RWPE2 (cell line): Measurements from ENCODE around the gene SCN3A.
A peak's percentile ranks its signal among the peaks of the same experiment; 100 is the strongest.

Experiments used
- ATAC-seq: fragments of 200-7000 bp; cut with Tn5 transposase; 3 replicates; pipeline ENCODE4 v1.9.1; 2021; ENCODE audit warnings: low read depth
- DNase-seq: peaks from one replicate; pipeline ENCODE4 v3.0.0-alpha.2; 2020; ENCODE audit warnings: low spot score
- H3K27ac ChIP-seq: fragments of 450-650 bp; 2 replicates; pipeline ENCODE4 v1.5.1; 2017; ENCODE audit warnings: mild to moderate bottlenecking; ENCODE audit not compliant: poor library complexity, severe bottlenecking
- H3K27me3 ChIP-seq: fragments of 250-450 bp; sonication (Bioruptor Pico); 2 replicates; pipeline ENCODE4 v1.5.1; 2021; ENCODE audit warnings: mild to moderate bottlenecking, moderate library complexity; ENCODE audit not compliant: insufficient read depth, poor library complexity, severe bottlenecking
- H3K36me3 ChIP-seq: fragments of 250-450 bp; sonication (Bioruptor Pico); 2 replicates; pipeline ENCODE4 v1.5.1; 2020; ENCODE audit warnings: low read depth, mild to moderate bottlenecking, moderate library complexity
- H3K4me1 ChIP-seq: fragments of 250-450 bp; sonication (Bioruptor Pico); 2 replicates; pipeline ENCODE4 v1.5.1; 2021; ENCODE audit warnings: mild to moderate bottlenecking, moderate library complexity; ENCODE audit not compliant: insufficient read depth, poor library complexity, severe bottlenecking
- H3K4me3 ChIP-seq: fragments of 250-450 bp; sonication (Bioruptor Pico); 2 replicates; pipeline ENCODE4 v1.5.1; 2021; ENCODE audit warnings: mild to moderate bottlenecking, moderate library complexity; ENCODE audit not compliant: severe bottlenecking
- H3K9me3 ChIP-seq: fragments of 250-450 bp; sonication (Bioruptor Pico); 2 replicates; pipeline ENCODE4 v1.5.1; 2021; ENCODE audit warnings: mild to moderate bottlenecking, moderate library complexity; ENCODE audit not compliant: severe bottlenecking
- CTCF ChIP-seq: fragments of 450-650 bp; IDR thresholded peaks from one replicate; pipeline ENCODE4 v1.5.1; 2017; ENCODE audit warnings: mild to moderate bottlenecking, moderate library complexity; ENCODE audit not compliant: poor library complexity, severe bottlenecking

Gene SCN3A

GRCh38 chr2:165245081-165245793, 41.4 kb upstream of the SCN3A start:
- TF ChIP-seq CTCF: no peak

GRCh38 chr2:165240916-165241315, 37.1 kb upstream of the SCN3A start:
- no peak overlapping the region for H3K4me3 ChIP-seq
- no peaks in the 10 kb centered on the region for H3K36me3 ChIP-seq
- ATAC-seq (no peak), DNase-seq (no peak)
- TF ChIP-seq CTCF: no peak
- H3K27ac ChIP-seq: no peak overlapping the region
- no peaks in the 10 kb centered on the region for H3K27me3 ChIP-seq
- no peaks in the 10 kb centered on the region for H3K4me1 ChIP-seq
- H3K9me3 ChIP-seq: no peaks in the 10 kb centered on the region

More at GRCh38 chr2:165245081-165245793, 41.4 kb upstream of the SCN3A start:
- Histone ChIP-seq H3K4me1 (no peaks in the 10 kb centered on the region), H3K27me3 (no peaks in the 10 kb centered on the region), H3K27ac (no peak overlapping the region), H3K4me3 (no peak overlapping the region), H3K9me3 (no peaks in the 10 kb centered on the region), H3K36me3 (no peaks in the 10 kb centered on the region)
- no peak for DNase-seq
- no peak for ATAC-seq

- Histone ChIP-seq H3K4me3 (no peak overlapping the region), H3K36me3 (no peaks in the 10 kb centered on the region), H3K9me3 (no peaks in the 10 kb centered on the region), H3K27ac (no peak overlapping the region), H3K4me1 (no peaks in the 10 kb centered on the region), H3K27me3 (no peaks in the 10 kb centered on the region)
- ATAC-seq (no peak), DNase-seq (no peak)
- no peak for TF ChIP-seq CTCF
These were observed 36.1 kb upstream of the SCN3A start for GRCh38 chr2:165239856-165240515.

- Histone ChIP-seq H3K9me3 (no peaks in the 10 kb centered on the region), H3K36me3 (no peaks in the 10 kb centered on the region), H3K27ac (no peak within 1 kb of the TSS), H3K27me3 (no peaks in the 10 kb centered on the region), H3K4me1 (no peaks in the 10 kb centered on the region), H3K4me3 (no peak within 1 kb of the TSS)
- ATAC-seq: peak; percentile 45; the same call in 1 of the 3 replicates
- no peak for DNase-seq
- TF ChIP-seq CTCF: peak; percentile 80
These were observed 35.4 kb upstream of the SCN3A start, which contains the start of gene SCN2A for GRCh38 chr2:165239230-165239629. Gene SCN2A (plus strand): TSS chr2:165239414. CDS start chr2:165295824, 56,410 bp downstream.

- H3K36me3 ChIP-seq: no peaks in the 10 kb centered on the region
- DNase-seq (no peak), ATAC-seq (no peak)
- H3K4me1 ChIP-seq: no peaks in the 10 kb centered on the region
- no peaks in the 10 kb centered on the region for H3K27me3 ChIP-seq
- no peaks in the 10 kb centered on the region for H3K9me3 ChIP-seq
- H3K4me3 ChIP-seq: no peak overlapping the region
- H3K27ac ChIP-seq: no peak overlapping the region
- no peak for TF ChIP-seq CTCF
These were observed 34.4 kb upstream of the SCN3A start for GRCh38 chr2:165238295-165238694.
